ENCODE data around the gene VEGFB. TPM values are rescaled to one million over a fixed set of nuclear protein-coding genes. Genes with fewer than 3 reads are reported as not detected.

VEGFB gene
- polyA plus RNA-seq, 1 experiment: 13.2 TPM

- peaks cover 16% of the 10 kb centered on the region for H3K36me3 ChIP-seq (ENCODE audit: control insufficient read depth, insufficient read depth, low read length)
- peak within 1 kb of the TSS; percentile 93 for H3K4me3 ChIP-seq (ENCODE audit: low read depth, low read length)
- CTCF ChIA-PET: interaction anchor here (0.9 to 1.6 kb wide), 4 partner anchors 11 to 36 kb away, joined by 3 to 8 read pairs (median 6); partner anchors contain the start of gene PLCB3
- POLR2A ChIA-PET: interaction anchor here (0.6 to 1.3 kb wide), 5 partner anchors 9 to 454 kb away, joined by 3 to 8 read pairs (median 3); partner anchors contain the start of genes DNAJC4, NUDT22 and PRDX5
- DNase-seq (ENCODE audit: low read depth): peak; percentile 78
- no peaks in the 10 kb centered on the region for H3K27me3 ChIP-seq (ENCODE audit: control insufficient read depth, insufficient read depth, low read length)
- TF ChIP-seq CTCF (IDR thresholded peaks at IDR 0.05; ENCODE audit: insufficient read depth, low read depth, low read length): no peak
Measured at GRCh38 chr11:64240435-64241240, 6.3 kb downstream of the VEGFB start, which contains the start of gene FKBP2. TSS of gene FKBP2 (plus strand) at chr11:64241095. CDS start at chr11:64242388, 1,293 bp downstream.

GRCh38 chr11:64241241-64241490 lies 6.8 kb downstream of the VEGFB start:
- Histone ChIP-seq H3K27me3 (ENCODE audit: control insufficient read depth, insufficient read depth, low read length) (no peaks in the 10 kb centered on the region), H3K4me3 (ENCODE audit: low read depth, low read length) (peak overlapping the region; percentile 93), H3K36me3 (ENCODE audit: control insufficient read depth, insufficient read depth, low read length) (peaks cover 16% of the 10 kb centered on the region)
- ChIA-PET CTCF (interaction anchor here (0.9 to 1.6 kb wide), 4 partner anchors 10 to 36 kb away, joined by 3 to 8 read pairs (median 6); partner anchors contain the start of gene PLCB3), POLR2A (interaction anchor here (0.7 to 1.3 kb wide), 4 partner anchors 9 to 77 kb away, joined by 3 to 8 read pairs (median 4); partner anchors contain the start of genes DNAJC4, NUDT22 and PRDX5)
- peak; percentile 91 for DNase-seq (ENCODE audit: low read depth)
- TF ChIP-seq CTCF (IDR thresholded peaks at IDR 0.05; ENCODE audit: insufficient read depth, low read depth, low read length): no peak

- Histone ChIP-seq H3K36me3 (ENCODE audit: control insufficient read depth, insufficient read depth, low read length) (peaks cover 16% of the 10 kb centered on the region), H3K4me3 (ENCODE audit: low read depth, low read length) (peak overlapping the region; percentile 93), H3K27me3 (ENCODE audit: control insufficient read depth, insufficient read depth, low read length) (no peaks in the 10 kb centered on the region)
- no peak; the same call in 1 of the 2 replicates for TF ChIP-seq CTCF (IDR thresholded peaks at IDR 0.05; ENCODE audit: insufficient read depth, low read depth, low read length)
- ChIA-PET CTCF (interaction anchor here (0.9 to 1.6 kb wide), 5 partner anchors 10 to 37 kb away, joined by 3 to 10 read pairs (median 8); partner anchors contain the start of gene PLCB3), POLR2A (interaction anchor here (0.7 to 1.3 kb wide), 4 partner anchors 10 to 76 kb away, joined by 3 to 8 read pairs (median 4); partner anchors contain the start of genes DNAJC4, NUDT22 and PRDX5)
- no peak for DNase-seq (ENCODE audit: low read depth)
Measured at GRCh38 chr11:64241491-64242374, 7.3 kb downstream of the VEGFB start.

- H3K36me3 ChIP-seq (ENCODE audit: control insufficient read depth, insufficient read depth, low read length): peaks cover 14% of the 10 kb centered on the region
- TF ChIP-seq CTCF (IDR thresholded peaks at IDR 0.05; ENCODE audit: insufficient read depth, low read depth, low read length): no peak
- POLR2A ChIA-PET: interaction anchor here (0.5 to 1.1 kb wide), 2 partner anchors 13 to 58 kb away, joined by 3 read pairs; partner anchors contain the start of gene STIP1
- H3K4me3 ChIP-seq (ENCODE audit: low read depth, low read length): no peak overlapping the region
- CTCF ChIA-PET: interaction anchor here (1.2 to 2.0 kb wide), 5 partner anchors 8 to 61 kb away, joined by 3 to 10 read pairs (median 5); partner anchors contain the start of gene PLCB3
- no peak for DNase-seq (ENCODE audit: low read depth)
- no peaks in the 10 kb centered on the region for H3K27me3 ChIP-seq (ENCODE audit: control insufficient read depth, insufficient read depth, low read length)
Measured at GRCh38 chr11:64243236-64243854, 9.0 kb downstream of the VEGFB start.

All from BJ (cell line).